Neural cell (in vitro differentiated cells): ENCODE measurements around the gene ADRB1. TPM values are rescaled to one million over a fixed set of nuclear protein-coding genes. Genes with fewer than 3 reads are reported as not detected.

Source experiments
- H2AFZ ChIP-seq: fragments of 200-600, 300-800 bp; sonication (generic), shearing (Covaris generic); 2 replicates; pipeline ENCODE4 v1.6.0; 2014; ENCODE audit warnings: low read depth, mild to moderate bottlenecking, antibody characterized with exemption, low read length, moderate library complexity
- H3F3A ChIP-seq: fragments of 200-600 bp; shearing (Covaris generic); 2 replicates; pipeline ENCODE4 v1.6.1; 2016; ENCODE audit warnings: mild to moderate bottlenecking, moderate library complexity, mixed read lengths, antibody characterized with exemption, low read length; ENCODE audit not compliant: insufficient read depth, poor library complexity, severe bottlenecking
- H3K27ac ChIP-seq: fragments of 200-600, 300-800 bp; sonication (generic), shearing (Covaris generic); 2 replicates; pipeline ENCODE4 v1.5.1; 2014; ENCODE audit warnings: mild to moderate bottlenecking, low read length, moderate library complexity
- H3K27me3 ChIP-seq: fragments of 300-800, 200-600 bp; sonication (generic), shearing (Covaris generic); 2 replicates; pipeline ENCODE4 v1.6.0; 2014; ENCODE audit warnings: mild to moderate bottlenecking, low read depth, low read length, moderate library complexity; ENCODE audit not compliant: insufficient read depth
- H3K36me3 ChIP-seq: fragments of 300-800, 200-600 bp; sonication (generic), shearing (Covaris generic); 2 replicates; pipeline ENCODE4 v1.5.1; 2014; ENCODE audit warnings: mild to moderate bottlenecking, antibody characterized with exemption, low read length, moderate library complexity; ENCODE audit not compliant: insufficient read depth
- H3K4me2 ChIP-seq: fragments of 300-800, 200-600 bp; sonication (generic), shearing (Covaris generic); 2 replicates; pipeline ENCODE4 v1.6.0; 2014; ENCODE audit warnings: mild to moderate bottlenecking, low read length
- H3K4me3 ChIP-seq: fragments of 300-800, 200-600 bp; sonication (generic), shearing (Covaris generic); 2 replicates; pipeline ENCODE4 v1.5.1; 2014; ENCODE audit warnings: mild to moderate bottlenecking, low read length, moderate library complexity
- H3K79me2 ChIP-seq: fragments of 200-600 bp; shearing (Covaris generic); replicated peaks from 2 replicates; pipeline ENCODE4 v1.6.0; 2014; ENCODE audit warnings: mild to moderate bottlenecking, low read length, moderate library complexity; ENCODE audit not compliant: insufficient read depth
- H3K9ac ChIP-seq: fragments of 300-800, 200-600 bp; sonication (generic), shearing (Covaris generic); 2 replicates; pipeline ENCODE4 v1.6.1; 2016; ENCODE audit warnings: mild to moderate bottlenecking, low read length, mixed read lengths
- H3K9me2 ChIP-seq: fragments of 200-600 bp; shearing (Covaris generic); 2 replicates; pipeline ENCODE4 v1.6.1; 2016; ENCODE audit warnings: mild to moderate bottlenecking, low read length, mixed read lengths; ENCODE audit not compliant: insufficient read depth
- H3K9me3 ChIP-seq: fragments of 200-600, 300-800 bp; sonication (generic), shearing (Covaris generic); 2 replicates; pipeline ENCODE4 v1.6.1; 2016; ENCODE audit warnings: mild to moderate bottlenecking, mixed run types, low read length, moderate library complexity, mixed read lengths
- H4K20me1 ChIP-seq: fragments of 200-600 bp; shearing (Covaris generic); 2 replicates; pipeline ENCODE4 v1.6.1; 2016; ENCODE audit warnings: mild to moderate bottlenecking, mixed run types; ENCODE audit not compliant: insufficient read depth
- EP300 ChIP-seq: fragments of 450-650 bp; conservative IDR thresholded peaks from 2 replicates; pipeline ENCODE4 v1.6.1; 2014; ENCODE audit warnings: antibody characterized with exemption, mild to moderate bottlenecking, moderate library complexity; ENCODE audit not compliant: poor library complexity, severe bottlenecking
- EZH2 ChIP-seq: fragments of 200-600, 300-800 bp; shearing (Covaris generic), sonication (generic); IDR thresholded peaks from 2 replicates; pipeline ENCODE4 v1.6.1; 2014; ENCODE audit warnings: antibody characterized with exemption, low read length, borderline replicate concordance, mild to moderate bottlenecking; ENCODE audit not compliant: insufficient read depth, poor library complexity, severe bottlenecking
- MXI1 ChIP-seq: fragments of 450-650 bp; conservative IDR thresholded peaks from 2 replicates; pipeline ENCODE4 v1.6.1; 2014; ENCODE audit warnings: antibody characterized with exemption, mild to moderate bottlenecking; ENCODE audit not compliant: poor library complexity, severe bottlenecking
- POLR2AphosphoS5 ChIP-seq: IDR thresholded peaks from 2 replicates; pipeline ENCODE4 v1.6.1; 2012
- RAD21 ChIP-seq: fragments of 450-650 bp; conservative IDR thresholded peaks from 2 replicates; pipeline ENCODE4 v1.6.1; 2014; ENCODE audit warnings: antibody characterized with exemption, mild to moderate bottlenecking, moderate library complexity
- SMC3 ChIP-seq: fragments of 450-650 bp; conservative IDR thresholded peaks from 2 replicates; pipeline ENCODE4 v1.6.1; 2014; ENCODE audit warnings: antibody characterized with exemption, mild to moderate bottlenecking, moderate library complexity; ENCODE audit not compliant: poor library complexity
- TAF1 ChIP-seq: IDR thresholded peaks from 2 replicates; pipeline ENCODE4 v1.6.1; 2012; ENCODE audit warnings: low read depth
- polyA plus RNA-seq: library from polyadenylated mRNA; depleted of rRNA; stranded (reverse); fragments of >200 nt; gene quantifications from 2 replicates; pipeline ENCODE4 v1.2.3, GENCODE V29; 2014
- TF ChIP-seq, protein P1 (sequence below): IDR thresholded peaks from 2 replicates; pipeline ENCODE4 v1.6.1; 2012; ENCODE audit warnings: borderline replicate concordance
- TF ChIP-seq, protein P2 (sequence below): fragments of 450-650 bp; IDR thresholded peaks from 2 replicates; pipeline ENCODE4 v1.5.1; 2014; ENCODE audit warnings: antibody characterized with exemption, mild to moderate bottlenecking, moderate library complexity; ENCODE audit not compliant: poor library complexity, severe bottlenecking

The ADRB1 gene
- polyA plus RNA-seq, 1 donor from 2014 or later: not detected

DNA sequence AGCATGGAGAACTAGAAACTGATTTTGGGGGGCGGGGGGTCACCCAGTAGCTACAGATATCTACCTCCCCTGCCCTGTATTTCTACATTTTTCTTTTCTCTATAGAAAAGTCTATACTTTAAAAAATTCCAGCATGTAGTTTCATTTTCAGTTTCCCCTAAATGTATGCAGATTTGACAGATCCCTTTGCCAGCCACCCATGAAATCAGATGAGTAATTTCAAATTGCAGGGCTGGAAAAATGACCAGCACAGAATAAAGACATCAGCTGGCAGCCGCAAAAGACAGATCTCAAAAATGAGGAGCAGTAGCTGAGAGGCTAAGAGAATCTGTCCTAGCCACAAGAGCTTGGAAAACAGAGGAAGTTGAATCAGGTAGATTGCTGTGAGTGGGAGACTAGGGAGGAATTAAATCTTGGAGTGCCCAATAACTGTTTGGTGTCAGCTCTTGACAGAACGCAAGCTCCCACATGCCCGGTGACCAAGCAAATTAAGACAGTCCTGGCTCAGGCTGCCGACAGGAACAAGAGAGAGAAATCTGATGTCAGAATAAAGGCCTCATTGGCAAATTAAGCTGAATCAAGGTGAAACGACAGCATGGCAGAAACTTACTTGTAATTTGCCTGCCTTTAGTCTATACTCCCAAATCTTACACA, 24.5 kb downstream of the ADRB1 start:
- Histone ChIP-seq H4K20me1 (no peaks in the 10 kb centered on the region), H2AFZ (no peak overlapping the region), H3K27ac (no peak overlapping the region)

DNA sequence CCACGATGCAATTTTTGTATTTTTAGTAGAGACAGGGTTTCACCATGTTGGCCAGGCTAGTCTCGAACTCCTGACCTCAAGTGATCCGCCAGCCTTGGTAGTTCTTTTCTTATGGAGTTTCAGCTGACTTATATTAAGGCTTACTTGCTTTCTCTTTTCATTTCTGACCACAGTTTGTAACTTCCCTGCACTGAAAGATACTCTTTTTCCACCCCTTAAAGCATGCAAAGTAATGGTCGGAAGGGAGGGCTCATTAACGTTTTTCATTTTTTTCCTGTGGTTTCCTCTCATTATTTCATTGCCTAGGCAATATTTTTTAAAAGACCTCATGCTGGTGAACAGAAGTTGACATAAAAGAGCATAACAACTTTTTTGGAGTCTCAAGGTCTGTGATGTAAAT, 27.0 kb downstream of the ADRB1 start:
- Histone ChIP-seq H3K9ac (no peak overlapping the region), H3K9me3 (no peaks in the 10 kb centered on the region), H4K20me1 (no peaks in the 10 kb centered on the region), H3K27ac (no peak overlapping the region), H3K4me2 (no peak overlapping the region), H3K4me3 (no peak overlapping the region), H2AFZ (no peak overlapping the region), H3K36me3 (no peaks in the 10 kb centered on the region), H3F3A (no peaks in the 10 kb centered on the region), H3K27me3 (no peaks in the 10 kb centered on the region), H3K9me2 (no peaks in the 10 kb centered on the region), H3K79me2 (no peaks in the 10 kb centered on the region)
- TF ChIP-seq, protein P1, sequence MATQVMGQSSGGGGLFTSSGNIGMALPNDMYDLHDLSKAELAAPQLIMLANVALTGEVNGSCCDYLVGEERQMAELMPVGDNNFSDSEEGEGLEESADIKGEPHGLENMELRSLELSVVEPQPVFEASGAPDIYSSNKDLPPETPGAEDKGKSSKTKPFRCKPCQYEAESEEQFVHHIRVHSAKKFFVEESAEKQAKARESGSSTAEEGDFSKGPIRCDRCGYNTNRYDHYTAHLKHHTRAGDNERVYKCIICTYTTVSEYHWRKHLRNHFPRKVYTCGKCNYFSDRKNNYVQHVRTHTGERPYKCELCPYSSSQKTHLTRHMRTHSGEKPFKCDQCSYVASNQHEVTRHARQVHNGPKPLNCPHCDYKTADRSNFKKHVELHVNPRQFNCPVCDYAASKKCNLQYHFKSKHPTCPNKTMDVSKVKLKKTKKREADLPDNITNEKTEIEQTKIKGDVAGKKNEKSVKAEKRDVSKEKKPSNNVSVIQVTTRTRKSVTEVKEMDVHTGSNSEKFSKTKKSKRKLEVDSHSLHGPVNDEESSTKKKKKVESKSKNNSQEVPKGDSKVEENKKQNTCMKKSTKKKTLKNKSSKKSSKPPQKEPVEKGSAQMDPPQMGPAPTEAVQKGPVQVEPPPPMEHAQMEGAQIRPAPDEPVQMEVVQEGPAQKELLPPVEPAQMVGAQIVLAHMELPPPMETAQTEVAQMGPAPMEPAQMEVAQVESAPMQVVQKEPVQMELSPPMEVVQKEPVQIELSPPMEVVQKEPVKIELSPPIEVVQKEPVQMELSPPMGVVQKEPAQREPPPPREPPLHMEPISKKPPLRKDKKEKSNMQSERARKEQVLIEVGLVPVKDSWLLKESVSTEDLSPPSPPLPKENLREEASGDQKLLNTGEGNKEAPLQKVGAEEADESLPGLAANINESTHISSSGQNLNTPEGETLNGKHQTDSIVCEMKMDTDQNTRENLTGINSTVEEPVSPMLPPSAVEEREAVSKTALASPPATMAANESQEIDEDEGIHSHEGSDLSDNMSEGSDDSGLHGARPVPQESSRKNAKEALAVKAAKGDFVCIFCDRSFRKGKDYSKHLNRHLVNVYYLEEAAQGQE: no peak
- no peak for TF ChIP-seq SMC3
- no peak for TF ChIP-seq RAD21
- TF ChIP-seq, protein P2, sequence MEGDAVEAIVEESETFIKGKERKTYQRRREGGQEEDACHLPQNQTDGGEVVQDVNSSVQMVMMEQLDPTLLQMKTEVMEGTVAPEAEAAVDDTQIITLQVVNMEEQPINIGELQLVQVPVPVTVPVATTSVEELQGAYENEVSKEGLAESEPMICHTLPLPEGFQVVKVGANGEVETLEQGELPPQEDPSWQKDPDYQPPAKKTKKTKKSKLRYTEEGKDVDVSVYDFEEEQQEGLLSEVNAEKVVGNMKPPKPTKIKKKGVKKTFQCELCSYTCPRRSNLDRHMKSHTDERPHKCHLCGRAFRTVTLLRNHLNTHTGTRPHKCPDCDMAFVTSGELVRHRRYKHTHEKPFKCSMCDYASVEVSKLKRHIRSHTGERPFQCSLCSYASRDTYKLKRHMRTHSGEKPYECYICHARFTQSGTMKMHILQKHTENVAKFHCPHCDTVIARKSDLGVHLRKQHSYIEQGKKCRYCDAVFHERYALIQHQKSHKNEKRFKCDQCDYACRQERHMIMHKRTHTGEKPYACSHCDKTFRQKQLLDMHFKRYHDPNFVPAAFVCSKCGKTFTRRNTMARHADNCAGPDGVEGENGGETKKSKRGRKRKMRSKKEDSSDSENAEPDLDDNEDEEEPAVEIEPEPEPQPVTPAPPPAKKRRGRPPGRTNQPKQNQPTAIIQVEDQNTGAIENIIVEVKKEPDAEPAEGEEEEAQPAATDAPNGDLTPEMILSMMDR: no peak
- no peak for TF ChIP-seq TAF1
- TF ChIP-seq EZH2: no peak
- TF ChIP-seq MXI1: no peak
- no peak for TF ChIP-seq EP300
- TF ChIP-seq POLR2AphosphoS5: no peak

More for the DNA sequence above, 24.5 kb downstream of the ADRB1 start:
- Histone ChIP-seq H3K4me3 (no peak overlapping the region), H3K4me2 (no peak overlapping the region), H3K9me3 (no peaks in the 10 kb centered on the region), H3K9ac (no peak overlapping the region), H3K27me3 (peaks cover 6% of the 10 kb centered on the region), H3F3A (no peaks in the 10 kb centered on the region), H3K9me2 (no peaks in the 10 kb centered on the region), H3K36me3 (no peaks in the 10 kb centered on the region), H3K79me2 (no peaks in the 10 kb centered on the region)
- TF ChIP-seq POLR2AphosphoS5 (no peak), RAD21 (no peak), EZH2 (no peak), SMC3 (no peak), TAF1 (no peak), EP300 (no peak), MXI1 (no peak)
- TF ChIP-seq, protein P2: no peak
- TF ChIP-seq, protein P1: no peak
